Stimulated activated CD4-positive, alpha-beta T cell treated with anti-CD3 and anti-CD28 coated beads, TNF-alpha, amount 100 ng/mL, for 1 hour (primary cell): ENCODE data around the gene PCDHGA12.
"Not testable (repeated sequence)": the region's sequence is repeated elsewhere in the genome, so short reads cannot be mapped to it uniquely, and the experiment has no call there.

Experiments used
- DNase-seq, 3 donors: peaks; one replicate each; pipeline ENCODE4 v3.0.0-alpha.2; 2020; ENCODE audit warnings: low read depth in 3 of 3, low spot score in 1 of 3

Gene PCDHGA12

GRCh38 chr5:141407790-141408505 lies 22.4 kb upstream of the PCDHGA12 start, which contains the start of gene PCDHGB6:
TSS of gene PCDHGB6 (plus strand) at chr5:141408021. CDS start at chr5:141408203, 182 bp downstream.
- DNase-seq = not testable (repeated sequence)

- no peak for DNase-seq
Measured at GRCh38 chr5:141409598-141410306, 20.6 kb upstream of the PCDHGA12 start.

- DNase-seq = no peak
Measured at GRCh38 chr5:141411575-141411974, 18.7 kb upstream of the PCDHGA12 start.

GRCh38 chr5:141412854-141413539 lies 17.3 kb upstream of the PCDHGA12 start, which contains the start of gene PCDHGA10:
TSS of gene PCDHGA10 (plus strand) at chr5:141412987. CDS start at chr5:141413176, 189 bp downstream.
- DNase-seq = peak in 2 of 3 donors; percentile 13 to 37

- no peak for DNase-seq
Measured at GRCh38 chr5:141413540-141414069, 16.7 kb upstream of the PCDHGA12 start.

- DNase-seq = not testable (repeated sequence)
Measured at GRCh38 chr5:141414548-141415274, 15.6 kb upstream of the PCDHGA12 start.

GRCh38 chr5:141415275-141415618 lies 15.1 kb upstream of the PCDHGA12 start:
- not testable (repeated sequence) for DNase-seq

- peak in 1 of 3 donors; percentile 41 for DNase-seq
Measured at GRCh38 chr5:141417494-141418172, 12.7 kb upstream of the PCDHGA12 start, which contains the start of gene PCDHGB7. TSS of gene PCDHGB7 (plus strand) at chr5:141417677. CDS start at chr5:141417860, 183 bp downstream.

GRCh38 chr5:141419074-141419880 lies 11.0 kb upstream of the PCDHGA12 start:
- DNase-seq = no peak

- DNase-seq = no peak
Measured at GRCh38 chr5:141420855-141421488, 9.3 kb upstream of the PCDHGA12 start, which contains the start of gene PCDHGA11. TSS of gene PCDHGA11 (plus strand) at chr5:141421051. CDS start at chr5:141421228, 177 bp downstream.

GRCh38 chr5:141421489-141421855 lies 8.8 kb upstream of the PCDHGA12 start:
- no peak for DNase-seq

GRCh38 chr5:141422742-141423291 lies 7.5 kb upstream of the PCDHGA12 start:
- DNase-seq = no peak

GRCh38 chr5:141427783-141428426 lies 2.4 kb upstream of the PCDHGA12 start:
- DNase-seq = no peak

GRCh38 chr5:141431286-141431685 lies 979 bp downstream of the PCDHGA12 start:
- no peak for DNase-seq

GRCh38 chr5:141432308-141432707 lies 2.0 kb downstream of the PCDHGA12 start:
- not testable (repeated sequence) for DNase-seq

- not testable (repeated sequence) for DNase-seq
Measured at GRCh38 chr5:141432726-141433125, 2.4 kb downstream of the PCDHGA12 start.

- no peak for DNase-seq
Measured at GRCh38 chr5:141434006-141434405, 3.7 kb downstream of the PCDHGA12 start.

- no peak for DNase-seq
Measured at GRCh38 chr5:141437221-141437620, 6.9 kb downstream of the PCDHGA12 start.
